Adipocyte (in vitro differentiated cells): ENCODE results near the gene ZNF14.
"Not testable (repeated sequence)": the region's sequence is repeated elsewhere in the genome, so short reads cannot be mapped to it uniquely, and the experiment has no call there.

Experiments
- DNase-seq: peaks from one replicate; pipeline ENCODE4 v3.0.0-alpha.2; 2015; ENCODE audit warnings: low read depth
- H3K27me3 ChIP-seq: replicated peaks from 2 replicates; pipeline ENCODE4 v1.7.0; 2013; ENCODE audit warnings: mild to moderate bottlenecking, low read length, moderate library complexity; ENCODE audit not compliant: control insufficient read depth, insufficient read depth
- H3K36me3 ChIP-seq: 2 replicates; pipeline ENCODE4 v1.7.0; 2013; ENCODE audit warnings: low read length, mild to moderate bottlenecking, moderate library complexity; ENCODE audit not compliant: control insufficient read depth, insufficient read depth, severe bottlenecking
- H3K4me1 ChIP-seq: 2 replicates; pipeline ENCODE4 v1.7.0; 2013; ENCODE audit warnings: mild to moderate bottlenecking, low read length, moderate library complexity; ENCODE audit not compliant: control insufficient read depth, insufficient read depth
- H3K4me3 ChIP-seq: 2 replicates; pipeline ENCODE4 v1.7.0; 2013; ENCODE audit warnings: mild to moderate bottlenecking, low read length, moderate library complexity
- H3K9ac ChIP-seq: 2 replicates; pipeline ENCODE4 v1.7.0; 2013; ENCODE audit warnings: mild to moderate bottlenecking, low read length, moderate library complexity
- H3K9me3 ChIP-seq: 2 replicates; pipeline ENCODE4 v1.7.0; 2013; ENCODE audit warnings: mild to moderate bottlenecking, low read length, moderate library complexity; ENCODE audit not compliant: control insufficient read depth

The ZNF14 gene

GRCh38 chr19:19743921-19744320 lies 11.0 kb upstream of the ZNF14 start:
- H3K36me3 ChIP-seq, DNase-seq, H3K9me3 ChIP-seq, H3K4me1 ChIP-seq, H3K4me3 ChIP-seq, H3K27me3 ChIP-seq, H3K9ac ChIP-seq: not testable (repeated sequence)

DNA sequence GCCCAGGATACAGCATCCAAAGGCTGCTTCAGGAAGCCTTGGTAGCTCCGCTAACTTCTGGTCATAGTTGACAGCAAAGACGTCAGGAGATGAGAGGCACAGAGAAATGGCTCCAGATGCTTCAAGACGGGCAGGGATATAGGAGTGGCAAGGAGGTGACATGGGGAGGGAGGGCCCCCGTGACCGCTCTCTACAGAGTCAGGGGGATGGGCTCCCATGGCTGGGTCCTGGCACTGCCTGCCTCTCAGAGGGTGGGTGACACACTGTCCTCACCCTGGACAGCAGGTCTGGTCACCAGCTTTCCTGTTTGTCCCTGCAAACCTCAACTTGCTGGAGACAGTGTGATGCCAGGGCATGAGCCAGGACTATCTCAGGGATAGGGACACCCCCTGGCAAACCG lies 10.3 kb upstream of the ZNF14 start:
- Histone ChIP-seq H3K36me3 (no peaks in the 10 kb centered on the region), H3K9ac (no peak overlapping the region), H3K27me3 (no peaks in the 10 kb centered on the region), H3K4me3 (no peak overlapping the region), H3K9me3 (no peaks in the 10 kb centered on the region), H3K4me1 (no peaks in the 10 kb centered on the region)
- no peak for DNase-seq

GRCh38 chr19:19742773-19743172 lies 9.9 kb upstream of the ZNF14 start:
- no peaks in the 10 kb centered on the region for H3K36me3 ChIP-seq
- no peak overlapping the region for H3K4me3 ChIP-seq
- H3K9me3 ChIP-seq: no peaks in the 10 kb centered on the region
- no peak for DNase-seq
- H3K27me3 ChIP-seq: no peaks in the 10 kb centered on the region
- no peak overlapping the region for H3K9ac ChIP-seq
- no peaks in the 10 kb centered on the region for H3K4me1 ChIP-seq

GRCh38 chr19:19741184-19741583 lies 8.3 kb upstream of the ZNF14 start:
- H3K27me3 ChIP-seq: no peaks in the 10 kb centered on the region
- no peak for DNase-seq

DNA sequence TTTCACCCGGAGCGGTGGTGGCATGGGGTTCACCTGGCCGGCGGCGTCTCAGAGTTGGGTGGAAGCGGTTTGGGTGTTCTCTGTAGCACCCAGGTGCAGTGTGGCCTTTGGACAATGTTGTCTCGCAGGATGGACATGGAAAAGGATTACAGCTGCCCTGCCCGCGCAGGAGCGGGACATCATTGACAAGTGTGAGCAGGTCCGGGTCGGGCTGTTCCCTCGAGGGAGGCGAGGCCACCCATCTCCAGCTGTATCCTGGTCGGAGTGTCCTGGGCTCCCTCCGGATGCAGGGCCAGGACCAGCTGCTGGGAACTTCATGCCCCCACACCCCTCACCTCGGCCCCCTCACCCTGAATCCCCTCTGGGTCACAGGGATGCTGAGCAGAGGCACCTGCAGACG lies 7.8 kb upstream of the ZNF14 start:
- H3K36me3 ChIP-seq: no peaks in the 10 kb centered on the region
- DNase-seq: no peak
- H3K9ac ChIP-seq: no peak overlapping the region
- H3K27me3 ChIP-seq: no peaks in the 10 kb centered on the region
- H3K4me1 ChIP-seq: no peaks in the 10 kb centered on the region
- H3K4me3 ChIP-seq: no peak overlapping the region
- no peaks in the 10 kb centered on the region for H3K9me3 ChIP-seq

More at GRCh38 chr19:19741184-19741583, 8.3 kb upstream of the ZNF14 start:
- Histone ChIP-seq H3K36me3 (no peaks in the 10 kb centered on the region), H3K9ac (no peak overlapping the region), H3K9me3 (no peaks in the 10 kb centered on the region), H3K4me3 (no peak overlapping the region), H3K4me1 (no peaks in the 10 kb centered on the region)

DNA sequence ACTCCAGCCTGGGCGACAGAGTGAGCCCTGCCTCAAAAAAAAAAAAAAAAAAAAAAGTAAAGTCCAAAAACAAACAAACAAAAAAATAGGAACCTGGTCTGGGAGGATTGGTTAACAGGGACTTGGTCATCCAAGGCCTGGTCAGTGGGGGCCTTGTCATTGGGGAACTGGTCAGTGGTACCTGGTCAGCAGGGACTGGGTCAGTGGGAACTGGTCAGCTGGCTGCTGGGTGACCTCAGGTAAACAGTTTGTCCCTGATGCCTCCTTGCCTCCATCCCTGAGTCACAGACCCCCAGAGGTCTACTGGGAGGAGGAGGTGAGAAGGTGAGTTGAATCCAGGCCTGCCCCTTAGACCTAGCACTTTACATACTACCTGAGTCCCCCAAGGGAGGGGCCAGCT lies 5.7 kb upstream of the ZNF14 start:
- Histone ChIP-seq H3K27me3 (no peaks in the 10 kb centered on the region), H3K9ac (no peak overlapping the region), H3K36me3 (no peaks in the 10 kb centered on the region), H3K4me3 (no peak overlapping the region), H3K4me1 (no peaks in the 10 kb centered on the region), H3K9me3 (no peaks in the 10 kb centered on the region)
- no peak for DNase-seq

GRCh38 chr19:19737559-19738332 lies 4.8 kb upstream of the ZNF14 start:
- Histone ChIP-seq H3K4me1 (no peaks in the 10 kb centered on the region), H3K36me3 (no peaks in the 10 kb centered on the region), H3K27me3 (no peaks in the 10 kb centered on the region), H3K4me3 (no peak overlapping the region), H3K9me3 (no peaks in the 10 kb centered on the region), H3K9ac (no peak overlapping the region)
- no peak for DNase-seq

GRCh38 chr19:19721896-19722295 lies 11.0 kb downstream of the ZNF14 start:
- DNase-seq: no peak
- Histone ChIP-seq H3K9ac (no peak overlapping the region), H3K4me1 (no peaks in the 10 kb centered on the region), H3K9me3 (peaks cover 71% of the 10 kb centered on the region), H3K4me3 (peak overlapping the region; percentile 44), H3K27me3 (no peaks in the 10 kb centered on the region), H3K36me3 (peaks cover 15% of the 10 kb centered on the region)

DNA sequence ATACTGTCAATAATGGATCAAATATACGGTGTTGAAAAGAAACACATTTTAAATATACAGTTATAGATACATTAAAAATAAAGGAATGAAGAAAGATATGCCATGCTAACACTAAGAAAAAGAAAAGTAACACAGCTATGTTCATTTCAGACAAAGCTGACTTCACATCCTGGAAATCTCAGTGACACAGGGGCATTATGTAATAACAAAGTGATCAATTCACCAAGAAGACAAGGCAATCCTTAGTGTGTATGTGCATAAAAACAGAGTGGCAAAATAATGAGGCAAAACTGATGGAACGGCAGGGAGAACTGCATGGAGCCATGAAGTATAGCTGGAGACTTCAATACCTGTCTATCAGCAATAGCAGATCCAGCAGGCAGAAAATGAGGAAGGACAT lies 13.1 kb downstream of the ZNF14 start:
- Histone ChIP-seq H3K27me3 (no peaks in the 10 kb centered on the region), H3K4me3 (no peak overlapping the region), H3K9me3 (peaks cover 81% of the 10 kb centered on the region), H3K4me1 (no peaks in the 10 kb centered on the region), H3K36me3 (peaks cover 28% of the 10 kb centered on the region), H3K9ac (no peak overlapping the region)
- no peak for DNase-seq

- DNase-seq: no peak
- H3K9me3 ChIP-seq: peaks cover 100% of the 10 kb centered on the region
- H3K4me1 ChIP-seq: no peaks in the 10 kb centered on the region
- H3K36me3 ChIP-seq: peaks cover 83% of the 10 kb centered on the region
- no peaks in the 10 kb centered on the region for H3K27me3 ChIP-seq
- H3K4me3 ChIP-seq: peak overlapping the region; percentile 74
- H3K9ac ChIP-seq: no peak overlapping the region
These were observed 20.7 kb downstream of the ZNF14 start for GRCh38 chr19:19711934-19712828.

GRCh38 chr19:19711306-19711933 lies 21.5 kb downstream of the ZNF14 start:
- no peak for DNase-seq
- H3K27me3 ChIP-seq: no peaks in the 10 kb centered on the region
- peak overlapping the region; percentile 74 for H3K4me3 ChIP-seq
- H3K4me1 ChIP-seq: no peaks in the 10 kb centered on the region
- peaks cover 78% of the 10 kb centered on the region for H3K36me3 ChIP-seq
- peaks cover 100% of the 10 kb centered on the region for H3K9me3 ChIP-seq
- no peak overlapping the region for H3K9ac ChIP-seq
